Measurements from ENCODE around the gene RASAL2. TPM values are rescaled to one million over a fixed set of nuclear protein-coding genes. Genes with fewer than 3 reads are reported as not detected.
A peak's percentile ranks its signal among the peaks of the same experiment; 100 is the strongest.

RASAL2 gene
- total RNA-seq, 1 donor from 2014 or later, result not detected

GRCh38 chr1:178521241-178521640, 427.3 kb downstream of the RASAL2 start:
- no peaks in the 10 kb centered on the region for H3K36me3 Mint-ChIP-seq (ENCODE audit: low read depth)
- no peak overlapping the region for H3K4me3 Mint-ChIP-seq
- intact Hi-C loops (cut with micrococcal nuclease), result no loop called here
- no peaks in the 10 kb centered on the region for H3K4me1 Mint-ChIP-seq
- no peak overlapping the region for H3K27ac Mint-ChIP-seq
- H3K27me3 Mint-ChIP-seq, result peaks cover 5% of the 10 kb centered on the region
- DNase-seq, result no peak
- H3K9me3 Mint-ChIP-seq, result no peaks in the 10 kb centered on the region

- no peak for DNase-seq
- Mint-ChIP-seq H3K27ac (no peak overlapping the region), H3K9me3 (no peaks in the 10 kb centered on the region), H3K4me3 (no peak overlapping the region), H3K36me3 (ENCODE audit: low read depth) (no peaks in the 10 kb centered on the region), H3K27me3 (no peaks in the 10 kb centered on the region), H3K4me1 (no peaks in the 10 kb centered on the region)
- intact Hi-C loops (cut with micrococcal nuclease), result no loop called here
Observed at GRCh38 chr1:178527117-178527516, 433.2 kb downstream of the RASAL2 start.

- H3K9me3 Mint-ChIP-seq, result no peaks in the 10 kb centered on the region
- H3K36me3 Mint-ChIP-seq (ENCODE audit: low read depth), result no peaks in the 10 kb centered on the region
- no peaks in the 10 kb centered on the region for H3K27me3 Mint-ChIP-seq
- H3K4me3 Mint-ChIP-seq, result no peak overlapping the region
- H3K27ac Mint-ChIP-seq, result no peak overlapping the region
- DNase-seq, result no peak
- intact Hi-C loops (cut with micrococcal nuclease), result no loop called here
- H3K4me1 Mint-ChIP-seq, result peaks cover 2% of the 10 kb centered on the region
Observed at GRCh38 chr1:178528228-178528952, 434.5 kb downstream of the RASAL2 start.

- Mint-ChIP-seq H3K27ac (no peak overlapping the region), H3K27me3 (no peaks in the 10 kb centered on the region), H3K4me1 (peaks cover 2% of the 10 kb centered on the region), H3K9me3 (no peaks in the 10 kb centered on the region), H3K4me3 (no peak overlapping the region), H3K36me3 (ENCODE audit: low read depth) (no peaks in the 10 kb centered on the region)
- DNase-seq, result no peak
- intact Hi-C loops (cut with micrococcal nuclease), result no loop called here
Observed at GRCh38 chr1:178528953-178529335, 435.0 kb downstream of the RASAL2 start.

- H3K9me3 Mint-ChIP-seq, result no peaks in the 10 kb centered on the region
- no peaks in the 10 kb centered on the region for H3K27me3 Mint-ChIP-seq
- H3K4me3 Mint-ChIP-seq, result no peak overlapping the region
- DNase-seq, result no peak
- no peaks in the 10 kb centered on the region for H3K36me3 Mint-ChIP-seq (ENCODE audit: low read depth)
- intact Hi-C loops (cut with micrococcal nuclease), result no loop called here
- H3K27ac Mint-ChIP-seq, result no peak overlapping the region
- peaks cover 2% of the 10 kb centered on the region for H3K4me1 Mint-ChIP-seq
Observed at GRCh38 chr1:178529364-178530036, 435.6 kb downstream of the RASAL2 start.

GRCh38 chr1:178530037-178530402, 436.1 kb downstream of the RASAL2 start:
- DNase-seq, result no peak
- Mint-ChIP-seq H3K27ac (no peak overlapping the region), H3K36me3 (ENCODE audit: low read depth) (no peaks in the 10 kb centered on the region), H3K9me3 (no peaks in the 10 kb centered on the region), H3K4me1 (peaks cover 2% of the 10 kb centered on the region), H3K4me3 (no peak overlapping the region), H3K27me3 (no peaks in the 10 kb centered on the region)
- intact Hi-C loops (cut with micrococcal nuclease), result no loop called here

- intact Hi-C loops (cut with micrococcal nuclease), result no loop called here
- no peak overlapping the region for H3K4me3 Mint-ChIP-seq
- H3K4me1 Mint-ChIP-seq, result peaks cover 2% of the 10 kb centered on the region
- H3K36me3 Mint-ChIP-seq (ENCODE audit: low read depth), result no peaks in the 10 kb centered on the region
- no peak overlapping the region for H3K27ac Mint-ChIP-seq
- no peaks in the 10 kb centered on the region for H3K9me3 Mint-ChIP-seq
- H3K27me3 Mint-ChIP-seq, result no peaks in the 10 kb centered on the region
- DNase-seq, result no peak
Observed at GRCh38 chr1:178530502-178530901, 436.6 kb downstream of the RASAL2 start.

GRCh38 chr1:178531887-178532286, 438.0 kb downstream of the RASAL2 start:
- Mint-ChIP-seq H3K27me3 (no peaks in the 10 kb centered on the region), H3K4me1 (peaks cover 2% of the 10 kb centered on the region), H3K9me3 (no peaks in the 10 kb centered on the region), H3K27ac (no peak overlapping the region), H3K36me3 (ENCODE audit: low read depth) (no peaks in the 10 kb centered on the region), H3K4me3 (no peak overlapping the region)
- intact Hi-C loops (cut with micrococcal nuclease), result loop anchor here (1.0 to 2.0 kb wide), 2 partner anchors 221 to 471 kb away; no protein-coding TSS in a partner anchor
- DNase-seq, result no peak

- peaks cover 2% of the 10 kb centered on the region for H3K4me1 Mint-ChIP-seq
- DNase-seq, result peak; percentile 92
- H3K4me3 Mint-ChIP-seq, result no peak overlapping the region
- H3K36me3 Mint-ChIP-seq (ENCODE audit: low read depth), result no peaks in the 10 kb centered on the region
- intact Hi-C loops (cut with micrococcal nuclease), result loop anchor here (1.0 to 2.0 kb wide), 2 partner anchors 221 to 470 kb away; no protein-coding TSS in a partner anchor
- no peaks in the 10 kb centered on the region for H3K9me3 Mint-ChIP-seq
- no peak overlapping the region for H3K27ac Mint-ChIP-seq
- H3K27me3 Mint-ChIP-seq, result no peaks in the 10 kb centered on the region
Observed at GRCh38 chr1:178532392-178532791, 438.5 kb downstream of the RASAL2 start.

GRCh38 chr1:178533121-178533946, 439.4 kb downstream of the RASAL2 start:
- Mint-ChIP-seq H3K36me3 (ENCODE audit: low read depth) (no peaks in the 10 kb centered on the region), H3K4me3 (no peak overlapping the region), H3K27ac (no peak overlapping the region), H3K27me3 (no peaks in the 10 kb centered on the region), H3K9me3 (no peaks in the 10 kb centered on the region), H3K4me1 (peaks cover 2% of the 10 kb centered on the region)
- DNase-seq, result no peak
- intact Hi-C loops (cut with micrococcal nuclease), result loop anchor here (2.0 kb wide), 1 partner anchor 469 kb away; no protein-coding TSS in a partner anchor

Other genes starting within 250 kb of the RASAL2 start
- not detected in 2 replicates for gene SEC16B, start 124.0 kb upstream of the RASAL2 start, total RNA-seq

Data from activated CD4-positive, alpha-beta T cell treated with anti-CD3 and anti-CD28 coated beads, Interleukin-2, amount 10 ng/mL, durations not matched to agents 24 days and 14 days (primary cell).